ENCODE data around the gene CYP26B1.

GRCh38 chr2:72097276-72097675, 50.4 kb downstream of the CYP26B1 start:
- TF ChIP-seq EZH2 (IDR thresholded peaks at IDR 0.05; ENCODE audit: borderline replicate concordance, low read length) = no peak
- no peak for TF ChIP-seq CTCF (conservative IDR thresholded peaks at IDR 0.05 in 1 of 2, IDR thresholded peaks at IDR 0.05 in 1 of 2; ENCODE audit: extremely low read depth in 1 of 2, insufficient read depth in 1 of 2, low read depth in 1 of 2, low read length in 2 of 2)
